ENCODE measurements around the gene UNK. TPM values are rescaled to one million over a fixed set of nuclear protein-coding genes. Genes with fewer than 3 reads are reported as not detected.
"Not testable (repeated sequence)": the region's sequence is repeated elsewhere in the genome, so short reads cannot be mapped to it uniquely, and the experiment has no call there.

The UNK gene
- total and polyA plus RNA-seq, 2 donors from 2014 or later, result 12.0 to 35.5 TPM

- Histone ChIP-seq H3K27me3 (ENCODE audit: control insufficient read depth, insufficient read depth, low read length) (no peaks in the 10 kb centered on the region), H3K27ac (ENCODE audit: low read depth in 2 of 2, low read length in 2 of 2) (no peak overlapping the region), H3K9me3 (ENCODE audit: control insufficient read depth in 2 of 3, insufficient read depth in 1 of 3, low read length in 3 of 3) (no peaks in the 10 kb centered on the region), H3K36me3 (ENCODE audit: control insufficient read depth in 2 of 3, insufficient read depth in 3 of 3, low read length in 3 of 3) (peaks cover 14 to 25% (median 18%) of the 10 kb centered on the region in 3 donors), H3K9ac (ENCODE audit: low read length in 3 of 3) (no peak overlapping the region), H3K4me1 (ENCODE audit: control insufficient read depth in 2 of 3, insufficient read depth in 2 of 3, low read depth in 1 of 3, low read length in 3 of 3) (peaks cover 0 to 17% (median 5%) of the 10 kb centered on the region in 3 donors), H3K4me3 (ENCODE audit: low read length in 3 of 3) (no peak overlapping the region)
- FAIRE-seq, result no peak
- intact Hi-C loops (cut with DNase I), result no loop called here
- DNase-seq, result peak in 4 of 5 donors; percentile 50 to 87 (median 82)
- TF ChIP-seq CTCF (IDR thresholded peaks at IDR 0.05; ENCODE audit: borderline replicate concordance, extremely low read depth, insufficient read depth), result no peak
Measured at GRCh38 chr17:75774991-75775668, 9.5 kb upstream of the UNK start.

GRCh38 chr17:75776386-75777295 lies 8.0 kb upstream of the UNK start:
- Histone ChIP-seq H3K27me3 (ENCODE audit: control insufficient read depth, insufficient read depth, low read length) (no peaks in the 10 kb centered on the region), H3K9ac (ENCODE audit: low read length in 3 of 3) (peak overlapping the region in 2 of 3 donors; percentile 40 to 98), H3K9me3 (ENCODE audit: control insufficient read depth in 2 of 3, insufficient read depth in 1 of 3, low read length in 3 of 3) (no peaks in the 10 kb centered on the region), H3K4me1 (ENCODE audit: control insufficient read depth in 2 of 3, insufficient read depth in 2 of 3, low read depth in 1 of 3, low read length in 3 of 3) (peaks cover 0 to 17% (median 3%) of the 10 kb centered on the region in 3 donors), H3K27ac (ENCODE audit: low read depth in 2 of 2, low read length in 2 of 2) (peak overlapping the region in 1 of 2 donors; percentile 57), H3K36me3 (ENCODE audit: control insufficient read depth in 2 of 3, insufficient read depth in 3 of 3, low read length in 3 of 3) (peaks cover 14 to 25% (median 18%) of the 10 kb centered on the region in 3 donors), H3K4me3 (ENCODE audit: low read length in 3 of 3) (peak overlapping the region; percentile 86 to 98 (median 96))
- DNase-seq (peak in 2 of 5 donors; percentile 27 to 63), FAIRE-seq (no peak)
- no peak for TF ChIP-seq CTCF (IDR thresholded peaks at IDR 0.05; ENCODE audit: borderline replicate concordance, extremely low read depth, insufficient read depth)
- intact Hi-C loops (cut with DNase I), result no loop called here

DNA sequence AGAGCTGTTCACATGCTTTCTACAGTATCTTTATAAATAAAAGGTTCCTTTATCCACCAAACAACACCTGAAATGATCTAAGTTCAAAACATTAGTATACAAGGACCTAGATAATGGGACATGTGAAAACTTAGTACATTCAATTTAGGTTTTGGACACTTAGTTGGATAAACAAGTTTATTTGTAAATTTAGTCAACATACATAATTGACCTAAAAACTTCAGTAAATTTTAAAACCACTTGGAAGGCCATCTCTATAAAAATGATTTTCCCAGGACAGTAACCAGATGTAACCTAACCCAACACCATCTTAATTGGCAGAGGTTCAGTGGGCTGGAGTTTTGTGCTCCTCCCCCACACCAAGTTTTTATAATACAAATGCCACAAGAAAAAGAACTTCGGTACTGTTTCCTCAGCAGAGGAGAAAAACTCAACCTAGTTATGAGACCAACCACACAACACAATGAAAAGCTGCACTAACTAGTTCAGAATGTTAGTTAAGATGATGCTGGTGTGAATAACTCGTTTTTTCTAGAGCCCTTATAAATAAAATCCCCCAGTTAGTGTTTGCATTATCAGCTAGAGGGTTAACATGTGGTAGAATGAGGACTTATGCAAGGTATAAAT lies 7.2 kb upstream of the UNK start:
- intact Hi-C loops (cut with DNase I), result no loop called here
- Histone ChIP-seq H3K9me3 (ENCODE audit: control insufficient read depth in 2 of 3, insufficient read depth in 1 of 3, low read length in 3 of 3) (no peaks in the 10 kb centered on the region), H3K36me3 (ENCODE audit: control insufficient read depth in 2 of 3, insufficient read depth in 3 of 3, low read length in 3 of 3) (peaks cover 14 to 25% (median 18%) of the 10 kb centered on the region in 3 donors), H3K27me3 (ENCODE audit: control insufficient read depth, insufficient read depth, low read length) (no peaks in the 10 kb centered on the region), H3K4me1 (ENCODE audit: control insufficient read depth in 2 of 3, insufficient read depth in 2 of 3, low read depth in 1 of 3, low read length in 3 of 3) (peaks cover 0 to 17% (median 0%) of the 10 kb centered on the region in 3 donors), H3K9ac (ENCODE audit: low read length in 3 of 3) (peak overlapping the region; percentile 40 to 98 (median 56)), H3K4me3 (ENCODE audit: low read length in 3 of 3) (peak overlapping the region; percentile 86 to 98 (median 96)), H3K27ac (ENCODE audit: low read depth in 2 of 2, low read length in 2 of 2) (peak overlapping the region in 1 of 2 donors; percentile 33)
- no peak for TF ChIP-seq CTCF (IDR thresholded peaks at IDR 0.05; ENCODE audit: borderline replicate concordance, extremely low read depth, insufficient read depth)
- DNase-seq, result peak in 2 of 5 donors; percentile 27 to 54
- FAIRE-seq, result no peak

DNA sequence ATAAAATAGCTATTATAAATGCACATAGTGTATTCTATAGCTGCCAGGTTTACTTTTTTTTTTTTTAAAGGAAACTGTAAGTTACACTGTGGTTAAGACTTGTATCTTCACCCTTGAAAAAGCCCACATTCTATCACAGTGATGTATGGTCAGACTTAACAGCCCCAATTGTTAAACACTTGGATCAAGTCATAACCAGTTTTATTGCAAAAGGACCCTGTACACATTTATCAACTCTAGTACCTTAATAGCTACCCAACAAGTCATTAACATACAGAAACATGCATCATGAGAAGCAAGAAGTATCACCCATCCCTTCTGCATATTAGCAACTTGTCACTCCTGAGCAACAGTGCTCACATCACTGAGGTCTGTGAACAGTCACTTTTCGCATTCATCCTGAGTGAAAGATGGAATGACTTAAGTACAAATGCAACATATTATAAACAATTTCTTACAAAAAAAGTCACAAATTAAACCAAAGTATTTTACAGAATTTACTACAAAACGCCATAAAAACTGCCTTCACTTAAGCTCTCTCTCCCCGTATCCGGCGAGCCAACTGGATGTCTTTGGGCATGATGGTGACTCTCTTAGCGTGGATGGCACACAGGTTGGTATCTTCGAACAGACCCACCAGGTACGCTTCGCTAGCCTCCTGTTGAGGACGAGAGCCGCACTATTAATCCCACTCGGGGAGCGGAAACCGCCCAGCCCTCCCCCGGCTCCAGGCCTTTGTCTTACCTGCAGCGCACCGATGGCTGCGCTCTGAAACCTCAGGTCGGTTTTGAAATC lies 6.3 kb upstream of the UNK start:
- peaks cover 14 to 25% (median 18%) of the 10 kb centered on the region in 3 donors for H3K36me3 ChIP-seq (ENCODE audit: control insufficient read depth in 2 of 3, insufficient read depth in 3 of 3, low read length in 3 of 3)
- H3K9ac ChIP-seq (ENCODE audit: low read length in 3 of 3), result peak overlapping the region; percentile 88 to 99 (median 98)
- H3K27me3 ChIP-seq (ENCODE audit: control insufficient read depth, insufficient read depth, low read length); intact Hi-C loops (cut with DNase I); H3K9me3 ChIP-seq (ENCODE audit: control insufficient read depth in 2 of 3, insufficient read depth in 1 of 3, low read length in 3 of 3): not testable (repeated sequence)
- FAIRE-seq, result peak; percentile 32
- peaks cover 0 to 17% (median 0%) of the 10 kb centered on the region in 3 donors for H3K4me1 ChIP-seq (ENCODE audit: control insufficient read depth in 2 of 3, insufficient read depth in 2 of 3, low read depth in 1 of 3, low read length in 3 of 3)
- H3K4me3 ChIP-seq (ENCODE audit: low read length in 3 of 3), result peak overlapping the region; percentile 86 to 98 (median 96)
- peak in 3 of 5 donors; percentile 33 to 73 (median 36) for DNase-seq
- peak overlapping the region; percentile 98 for H3K27ac ChIP-seq (ENCODE audit: low read depth in 2 of 2, low read length in 2 of 2)

Measured in kidney (tissue), 14 donors.